H9 (cell line): Measurements from ENCODE around the gene ERFL. TPM values are rescaled to one million over a fixed set of nuclear protein-coding genes. Genes with fewer than 3 reads are reported as not detected.

Source experiments
- DNase-seq: peaks from one replicate; pipeline ENCODE4 v3.0.0-alpha.2; 2017
- H2AFZ ChIP-seq: one replicate; pipeline ENCODE4 v1.6.1; 2013; ENCODE audit warnings: mild to moderate bottlenecking, low read length, control low read depth, moderate library complexity
- H2AK5ac ChIP-seq: 2 replicates; pipeline ENCODE4 v1.6.1; 2013; ENCODE audit warnings: low read length, control low read depth, mixed read lengths; ENCODE audit not compliant: insufficient read length
- H2BK120ac ChIP-seq: one replicate; pipeline ENCODE4 v1.6.1; 2013; ENCODE audit warnings: low read depth, mild to moderate bottlenecking, low read length, control low read depth, inconsistent platforms; ENCODE audit not compliant: poor library complexity, severe bottlenecking
- H2BK12ac ChIP-seq: 2 replicates; pipeline ENCODE4 v1.6.1; 2013; ENCODE audit warnings: low read length, control low read depth, mixed read lengths, low read depth; ENCODE audit not compliant: insufficient read length
- H2BK15ac ChIP-seq: 2 replicates; pipeline ENCODE4 v1.6.1; 2013; ENCODE audit warnings: low read depth, low read length, control low read depth
- H2BK20ac ChIP-seq: one replicate; pipeline ENCODE4 v1.6.1; 2013; ENCODE audit warnings: low read depth, mild to moderate bottlenecking, low read length, control low read depth, inconsistent platforms; ENCODE audit not compliant: poor library complexity, severe bottlenecking
- H2BK5ac ChIP-seq: 2 replicates; pipeline ENCODE4 v1.6.1; 2013; ENCODE audit warnings: low read length, control low read depth, mixed read lengths; ENCODE audit not compliant: insufficient read length
- H3K14ac ChIP-seq: 2 replicates; pipeline ENCODE4 v1.6.1; 2013; ENCODE audit warnings: low read length, control low read depth; ENCODE audit not compliant: insufficient read depth
- H3K18ac ChIP-seq: 2 replicates; pipeline ENCODE4 v1.6.1; 2013; ENCODE audit warnings: low read depth, mild to moderate bottlenecking, mixed read lengths, low read length, control low read depth; ENCODE audit not compliant: insufficient read length
- H3K23ac ChIP-seq: 2 replicates; pipeline ENCODE4 v1.6.1; 2013; ENCODE audit warnings: low read length, control low read depth, mixed read lengths, low read depth; ENCODE audit not compliant: insufficient read length
- H3K23me2 ChIP-seq: 2 replicates; pipeline ENCODE4 v1.6.1; 2013; ENCODE audit warnings: low read depth, mild to moderate bottlenecking, mixed read lengths, low read length, control low read depth; ENCODE audit not compliant: insufficient read length, poor library complexity, severe bottlenecking
- H3K27ac ChIP-seq: 2 replicates; pipeline ENCODE4 v1.5.1; 2013; ENCODE audit warnings: low read length, control low read depth, mixed read lengths, low read depth; ENCODE audit not compliant: insufficient read length
- H3K27me3 ChIP-seq: 2 replicates; pipeline ENCODE4 v1.6.1; 2013; ENCODE audit warnings: low read length, control low read depth, inconsistent platforms; ENCODE audit not compliant: insufficient read depth
- H3K4ac ChIP-seq: 2 replicates; pipeline ENCODE4 v1.6.1; 2013; ENCODE audit warnings: low read depth, mild to moderate bottlenecking, control low read depth, inconsistent platforms, low read length, moderate library complexity
- H3K4me1 ChIP-seq: 2 replicates; pipeline ENCODE4 v1.6.1; 2013; ENCODE audit warnings: low read length, control low read depth, inconsistent platforms; ENCODE audit not compliant: insufficient read depth
- H3K4me2 ChIP-seq: 2 replicates; pipeline ENCODE4 v1.6.1; 2013; ENCODE audit warnings: low read length, control low read depth, mixed read lengths; ENCODE audit not compliant: insufficient read length, insufficient read depth
- H3K56ac ChIP-seq: 2 replicates; pipeline ENCODE4 v1.6.1; 2013; ENCODE audit warnings: low read depth, mild to moderate bottlenecking, mixed read lengths, low read length, control low read depth; ENCODE audit not compliant: insufficient read length
- H3K79me1 ChIP-seq: 2 replicates; pipeline ENCODE4 v1.6.1; 2013; ENCODE audit warnings: low read depth, mild to moderate bottlenecking, moderate library complexity, low read length, control low read depth, inconsistent platforms; ENCODE audit not compliant: insufficient read depth, poor library complexity, severe bottlenecking
- H3K79me2 ChIP-seq: 2 replicates; pipeline ENCODE4 v1.6.1; 2013; ENCODE audit warnings: low read length, control low read depth, inconsistent platforms; ENCODE audit not compliant: insufficient read depth
- H3K9ac ChIP-seq: 2 replicates; pipeline ENCODE4 v1.6.1; 2013; ENCODE audit warnings: low read length, control low read depth, mixed read lengths; ENCODE audit not compliant: insufficient read length; ENCODE audit errors: extremely low read depth
- H3K9me3 ChIP-seq: one replicate; pipeline ENCODE4 v1.6.1; 2013; ENCODE audit warnings: low read depth, low read length, inconsistent platforms; ENCODE audit not compliant: control insufficient read depth
- H3T11ph ChIP-seq: one replicate; pipeline ENCODE4 v1.6.1; 2013; ENCODE audit warnings: mild to moderate bottlenecking, low read length, control low read depth, inconsistent platforms
- H4K20me1 ChIP-seq: one replicate; pipeline ENCODE4 v1.6.1; 2013; ENCODE audit not compliant: control insufficient read depth, insufficient read length, insufficient read depth
- H4K5ac ChIP-seq: 2 replicates; pipeline ENCODE4 v1.6.1; 2013; ENCODE audit warnings: low read depth, mild to moderate bottlenecking, mixed read lengths, low read length, control low read depth; ENCODE audit not compliant: insufficient read length
- H4K8ac ChIP-seq: replicated peaks from 2 replicates; pipeline ENCODE4 v1.6.1; 2013; ENCODE audit warnings: low read length, control low read depth, mixed read lengths, low read depth; ENCODE audit not compliant: insufficient read length
- H4K91ac ChIP-seq: 2 replicates; pipeline ENCODE4 v1.6.1; 2013; ENCODE audit warnings: low read depth, mild to moderate bottlenecking, moderate library complexity, mixed read lengths, low read length, control low read depth; ENCODE audit not compliant: insufficient read length
- H3K27ac Mint-ChIP-seq, 3 experiments: 2 replicates in 2 of 3; 3 replicates in 1 of 3; pipeline ENCODE4 v1.8.0; 2020 to 2021; ENCODE audit warnings: mixed read lengths in 3 of 3, mild to moderate bottlenecking in 1 of 3, moderate library complexity in 1 of 3
- H3K27me3 Mint-ChIP-seq: 2 replicates; pipeline ENCODE4 v1.8.0; 2021; ENCODE audit warnings: low read depth, mild to moderate bottlenecking, moderate library complexity, mixed read lengths
- H3K36me3 Mint-ChIP-seq, 3 experiments: 2 replicates in 2 of 3; 3 replicates in 1 of 3; pipeline ENCODE4 v1.8.0; 2020 to 2021; ENCODE audit warnings: low read depth in 3 of 3, mixed read lengths in 3 of 3; ENCODE audit not compliant: insufficient read depth in 1 of 3
- H3K4me1 Mint-ChIP-seq, 2 experiments: 2 replicates each; pipeline ENCODE4 v1.8.0; 2020; ENCODE audit warnings: mixed read lengths in 2 of 2
- H3K4me3 Mint-ChIP-seq, 2 experiments: 2 replicates in 1 of 2; 3 replicates in 1 of 2; pipeline ENCODE4 v1.8.0; 2020 to 2021; ENCODE audit warnings: mild to moderate bottlenecking in 2 of 2, mixed read lengths in 2 of 2, moderate library complexity in 1 of 2
- H3K9me3 Mint-ChIP-seq, 2 experiments: 2 replicates in 1 of 2; 3 replicates in 1 of 2; pipeline ENCODE4 v1.8.0; 2020; ENCODE audit warnings: mild to moderate bottlenecking in 2 of 2, mixed read lengths in 2 of 2, moderate library complexity in 1 of 2
- WGBS: extraction: QIAGEN DNeasy Blood & Tissue Kit; methylation state at CpG from one replicate; pipeline ENCODE4 v1.1.7; 2013; ENCODE audit warnings: missing lambda C conversion rate, low lambda C conversion rate, mixed read lengths; ENCODE audit not compliant: insufficient read length; ENCODE audit errors: extremely low coverage; 5-methylcytosine and 5-hydroxymethylcytosine counted together
- total RNA-seq: library from RNA; stranded (reverse); gene quantifications from 2 replicates; pipeline ENCODE4 v1.2.1, GENCODE V29; 2021
- TF ChIP-seq, protein P1 (sequence below): fragments of 200-600 bp; sonication (generic); conservative IDR thresholded peaks from 3 replicates; pipeline ENCODE4 v1.8.0; 2021; ENCODE audit warnings: antibody characterized with exemption, mild to moderate bottlenecking

The ERFL gene
- total RNA-seq, 1 experiment from 2014 or later = 0.22 TPM

DNA sequence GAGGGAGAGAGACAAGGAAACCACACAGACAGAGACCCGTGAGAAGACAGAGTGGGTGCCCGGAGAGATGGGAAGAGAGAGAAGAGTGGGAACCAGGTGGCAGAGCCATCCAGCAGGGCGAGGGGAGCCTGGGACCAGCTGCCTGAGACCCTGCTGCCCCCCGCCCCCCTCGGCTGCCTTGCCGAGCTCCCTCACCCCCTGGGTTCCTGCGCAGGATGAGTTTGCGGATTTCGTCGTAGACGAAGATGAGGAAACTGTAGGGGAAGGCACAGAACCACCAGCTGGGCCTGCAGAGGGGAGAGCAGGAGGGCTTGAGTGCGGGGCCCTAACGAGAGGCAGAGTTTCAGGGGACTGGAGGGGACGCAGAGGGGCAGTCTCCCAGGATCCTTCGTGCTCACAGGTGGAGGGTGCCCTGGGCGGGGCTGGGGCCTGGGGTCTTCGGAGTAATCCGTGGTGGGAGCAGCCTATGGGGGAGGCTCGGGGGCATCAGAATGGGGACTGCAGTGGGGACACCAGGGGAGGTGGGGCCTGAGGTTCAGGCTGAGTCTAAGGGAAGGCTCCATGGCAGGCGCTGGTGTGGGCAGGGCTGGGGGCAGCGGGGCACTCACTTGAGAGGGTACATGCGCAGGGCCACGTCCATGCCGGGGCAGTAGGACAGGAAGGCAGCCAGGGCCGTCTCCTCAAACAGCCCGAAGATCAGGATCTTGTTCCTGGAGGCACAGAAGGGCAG is 39.0 kb upstream of the ERFL start:
- Histone ChIP-seq H3K4me1 (no peaks in the 10 kb centered on the region), H3K4ac (no peak overlapping the region), H4K20me1 (no peaks in the 10 kb centered on the region), H2BK15ac (no peak overlapping the region), H2BK20ac (no peak overlapping the region), H3K9me3 (no peaks in the 10 kb centered on the region), H3K79me1 (no peaks in the 10 kb centered on the region), H4K8ac (no peak overlapping the region), H2BK12ac (no peak overlapping the region), H2AK5ac (no peak overlapping the region), H3K4me2 (no peak overlapping the region), H3T11ph (no peak overlapping the region), H3K79me2 (no peaks in the 10 kb centered on the region), H4K5ac (no peak overlapping the region), H3K27me3 (no peaks in the 10 kb centered on the region), H2BK120ac (no peak overlapping the region), H2BK5ac (no peak overlapping the region), H3K9ac (no peak overlapping the region), H3K56ac (no peak overlapping the region), H3K23ac (no peak overlapping the region), H4K91ac (no peak overlapping the region), H3K14ac (no peak overlapping the region), H3K18ac (no peak overlapping the region), H3K23me2 (no peaks in the 10 kb centered on the region), H2AFZ (no peak overlapping the region), H3K27ac (no peak overlapping the region)
- H3K9me3 Mint-ChIP-seq = no peaks in the 10 kb centered on the region
- no CpG with 5 or more reads among the region's 26 CpGs for whole genome bisulfite sequencing
- H3K27me3 Mint-ChIP-seq = no peaks in the 10 kb centered on the region; the same call in none of the 2 replicates
- TF ChIP-seq, protein P1, sequence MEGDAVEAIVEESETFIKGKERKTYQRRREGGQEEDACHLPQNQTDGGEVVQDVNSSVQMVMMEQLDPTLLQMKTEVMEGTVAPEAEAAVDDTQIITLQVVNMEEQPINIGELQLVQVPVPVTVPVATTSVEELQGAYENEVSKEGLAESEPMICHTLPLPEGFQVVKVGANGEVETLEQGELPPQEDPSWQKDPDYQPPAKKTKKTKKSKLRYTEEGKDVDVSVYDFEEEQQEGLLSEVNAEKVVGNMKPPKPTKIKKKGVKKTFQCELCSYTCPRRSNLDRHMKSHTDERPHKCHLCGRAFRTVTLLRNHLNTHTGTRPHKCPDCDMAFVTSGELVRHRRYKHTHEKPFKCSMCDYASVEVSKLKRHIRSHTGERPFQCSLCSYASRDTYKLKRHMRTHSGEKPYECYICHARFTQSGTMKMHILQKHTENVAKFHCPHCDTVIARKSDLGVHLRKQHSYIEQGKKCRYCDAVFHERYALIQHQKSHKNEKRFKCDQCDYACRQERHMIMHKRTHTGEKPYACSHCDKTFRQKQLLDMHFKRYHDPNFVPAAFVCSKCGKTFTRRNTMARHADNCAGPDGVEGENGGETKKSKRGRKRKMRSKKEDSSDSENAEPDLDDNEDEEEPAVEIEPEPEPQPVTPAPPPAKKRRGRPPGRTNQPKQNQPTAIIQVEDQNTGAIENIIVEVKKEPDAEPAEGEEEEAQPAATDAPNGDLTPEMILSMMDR = no peak
- peak overlapping the region in 1 of 3 experiments; percentile 34; a peak in 1 of 7 replicates for H3K27ac Mint-ChIP-seq
- H3K4me1 Mint-ChIP-seq = peaks cover 0 to 4% of the 10 kb centered on the region in 2 experiments; a peak in 2 of 4 replicates
- no peak for DNase-seq
- no peak overlapping the region for H3K4me3 Mint-ChIP-seq
- H3K36me3 Mint-ChIP-seq = peaks cover 0 to 18% (median 7%) of the 10 kb centered on the region in 3 experiments; a peak in 3 of 7 replicates
